ENCODE measurements around the gene CDK5R2.
A peak's percentile ranks its signal among the peaks of the same experiment; 100 is the strongest.

CDK5R2 gene

GRCh38 chr2:219002395-219003266, 43.2 kb downstream of the CDK5R2 start:
- peak; percentile 48 for DNase-seq (ENCODE audit: low spot score)

- DNase-seq (ENCODE audit: low spot score), result no peak
Observed at GRCh38 chr2:219003267-219003634, 43.8 kb downstream of the CDK5R2 start.

- no peak for DNase-seq (ENCODE audit: low spot score)
Observed at GRCh38 chr2:219003979-219004378, 44.5 kb downstream of the CDK5R2 start.

- no peak for DNase-seq (ENCODE audit: low spot score)
Observed at GRCh38 chr2:219009294-219009693, 49.8 kb downstream of the CDK5R2 start.

GRCh38 chr2:219010162-219010756, 50.8 kb downstream of the CDK5R2 start:
- DNase-seq (ENCODE audit: low spot score), result peak; percentile 28

GRCh38 chr2:219010873-219011272, 51.4 kb downstream of the CDK5R2 start:
- no peak for DNase-seq (ENCODE audit: low spot score)
